ENCODE results near the gene FCRL1. TPM values are rescaled to one million over a fixed set of nuclear protein-coding genes. Genes with fewer than 3 reads are reported as not detected.

Gene FCRL1
- total and polyA plus RNA-seq, 10 donors, result 54.5 to 158 (median 89.7) TPM

- Histone ChIP-seq H3K27ac (peak overlapping the region in 4 of 8 donors; percentile 34 to 71 (median 62)), H3K4me3 (no peak overlapping the region), H3K27me3 (replicated peaks in 1 of 7) (peaks cover 0 to 34% (median 0%) of the 10 kb centered on the region in 7 donors), H3K36me3 (no peaks in the 10 kb centered on the region), H3K4me1 (peaks cover 4 to 52% (median 24%) of the 10 kb centered on the region in 6 donors), H3K9me3 (no peaks in the 10 kb centered on the region)
- WGBS, 5 donors, result 80 to 93% (median 85%) methylated on average over 1 of the region's 1 CpG
- intact Hi-C loops (cut with DNase I; ENCODE audit: low total_unique reads), result no loop called here
- DNase-seq, result no peak
- no peak for TF ChIP-seq CTCF (IDR thresholded peaks at IDR 0.05 in 8 of 11, conservative IDR thresholded peaks at IDR 0.05 in 3 of 11)
- no peak for TF ChIP-seq POLR2A (IDR thresholded peaks at IDR 0.05)
Measured at GRCh38 chr1:157842939-157843338, 23.0 kb upstream of the FCRL1 start.

GRCh38 chr1:157841708-157842107, 21.8 kb upstream of the FCRL1 start, which contains the start of gene CD5L:
Gene CD5L, minus strand, starts transcription at chr1:157841808. Its CDS starts 107 bp downstream, at chr1:157841701.
- peaks cover 4 to 47% (median 24%) of the 10 kb centered on the region in 6 donors for H3K4me1 ChIP-seq
- intact Hi-C loops (cut with DNase I; ENCODE audit: low total_unique reads), result no loop called here
- TF ChIP-seq POLR2A (IDR thresholded peaks at IDR 0.05), result no peak
- no peak for TF ChIP-seq CTCF (IDR thresholded peaks at IDR 0.05 in 8 of 11, conservative IDR thresholded peaks at IDR 0.05 in 3 of 11)
- peak in 1 of 3 donors; percentile 28 for TF ChIP-seq POLR2AphosphoS5 (IDR thresholded peaks at IDR 0.05)
- no peak for DNase-seq
- 76 to 84% (median 78%) methylated on average over 3 of the region's 3 CpGs for WGBS, 5 donors
- H3K27me3 ChIP-seq (replicated peaks in 1 of 7), result peaks cover 0 to 27% (median 0%) of the 10 kb centered on the region in 7 donors
- H3K9me3 ChIP-seq, result no peaks in the 10 kb centered on the region
- peak within 1 kb of the TSS in 4 of 8 donors; percentile 34 to 67 (median 57) for H3K27ac ChIP-seq
- H3K4me3 ChIP-seq, result peak within 1 kb of the TSS in 4 of 8 donors; percentile 8 to 42 (median 24)
- no peaks in the 10 kb centered on the region for H3K36me3 ChIP-seq

- Histone ChIP-seq H3K4me3 (peak overlapping the region in 2 of 8 donors; percentile 31 to 42), H3K27me3 (replicated peaks in 1 of 7) (peaks cover 0 to 15% (median 0%) of the 10 kb centered on the region in 7 donors), H3K9me3 (no peaks in the 10 kb centered on the region), H3K27ac (peak overlapping the region in 5 of 8 donors; percentile 30 to 57 (median 37)), H3K4me1 (peaks cover 0 to 27% (median 13%) of the 10 kb centered on the region in 6 donors), H3K36me3 (no peaks in the 10 kb centered on the region)
- no peak for DNase-seq
- intact Hi-C loops (cut with DNase I; ENCODE audit: low total_unique reads), result no loop called here
- TF ChIP-seq POLR2AphosphoS5 (IDR thresholded peaks at IDR 0.05), result no peak
- TF ChIP-seq CTCF (IDR thresholded peaks at IDR 0.05 in 8 of 11, conservative IDR thresholded peaks at IDR 0.05 in 3 of 11), result no peak
- no peak for TF ChIP-seq POLR2A (IDR thresholded peaks at IDR 0.05)
Measured at GRCh38 chr1:157838966-157839365, 19.0 kb upstream of the FCRL1 start.

- H3K27me3 ChIP-seq (replicated peaks in 1 of 7), result peaks cover 0 to 4% (median 0%) of the 10 kb centered on the region in 7 donors
- DNase-seq, result no peak
- no peak overlapping the region for H3K27ac ChIP-seq
- H3K4me1 ChIP-seq, result peaks cover 0 to 12% (median 7%) of the 10 kb centered on the region in 6 donors
- WGBS, 5 donors, result 84 to 92% (median 86%) methylated on average over 12 of the region's 12 CpGs
- no peaks in the 10 kb centered on the region for H3K36me3 ChIP-seq
- H3K4me3 ChIP-seq, result no peak overlapping the region
- TF ChIP-seq CTCF (IDR thresholded peaks at IDR 0.05 in 8 of 11, conservative IDR thresholded peaks at IDR 0.05 in 3 of 11), result no peak
- TF ChIP-seq POLR2A (IDR thresholded peaks at IDR 0.05), result no peak
- TF ChIP-seq POLR2AphosphoS5 (IDR thresholded peaks at IDR 0.05), result no peak
- intact Hi-C loops (cut with DNase I; ENCODE audit: low total_unique reads), result no loop called here
- H3K9me3 ChIP-seq, result no peaks in the 10 kb centered on the region
Measured at GRCh38 chr1:157834430-157834829, 14.5 kb upstream of the FCRL1 start.

All from spleen (tissue), 11 donors.